Measurements from ENCODE around the gene SLC7A8. TPM values are rescaled to one million over a fixed set of nuclear protein-coding genes. Genes with fewer than 3 reads are reported as not detected.

SLC7A8 gene
- polyA plus RNA-seq, 1 donor (not counting 4 experiments of a cell fraction or from before 2014, with no cell fraction given): 29.1 TPM

DNA sequence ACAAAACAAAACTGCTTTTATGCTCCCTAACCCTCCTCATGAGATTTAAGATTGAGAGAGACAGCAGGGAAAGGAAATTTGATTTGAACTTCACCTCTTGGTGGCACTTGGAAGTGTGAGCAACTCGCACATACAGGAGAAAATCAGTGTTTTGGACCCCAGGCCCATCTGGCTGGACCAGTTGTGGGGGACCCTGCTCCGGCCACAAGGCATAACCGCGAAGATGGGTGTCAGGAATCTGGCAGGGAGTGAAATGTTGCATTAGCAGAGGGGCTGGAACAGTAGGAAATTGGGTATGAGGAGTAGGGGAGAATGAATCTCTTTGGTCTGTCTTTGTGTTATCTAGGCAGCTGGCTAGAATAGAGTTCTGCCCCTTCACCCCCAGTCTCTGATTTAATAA, 79.9 kb downstream of the SLC7A8 start:
- no peak for TF ChIP-seq EZH2 (IDR thresholded peaks at IDR 0.05; ENCODE audit: low read length)
- no peak for TF ChIP-seq CTCF (optimal IDR thresholded peaks at IDR 0.05 in 1 of 3, IDR thresholded peaks at IDR 0.05 in 1 of 3, conservative IDR thresholded peaks at IDR 0.05 in 1 of 3; ENCODE audit: extremely low read depth in 1 of 3, insufficient read depth in 2 of 3, low read length in 3 of 3)
- Histone ChIP-seq H3K9ac (ENCODE audit: control insufficient read depth, extremely low read depth, insufficient read depth, low read length) (no peak overlapping the region), H3K27ac (ENCODE audit: control insufficient read depth, insufficient read depth, low read length) (no peak overlapping the region), H2AFZ (ENCODE audit: control insufficient read depth, low read length) (no peak overlapping the region), H4K20me1 (ENCODE audit: control insufficient read depth, extremely low read depth, insufficient read depth, low read length) (no peaks in the 10 kb centered on the region), H3K79me2 (ENCODE audit: control insufficient read depth, insufficient read depth, low read length) (peaks cover 9% of the 10 kb centered on the region), H3K9me1 (ENCODE audit: control insufficient read depth, extremely low read depth, insufficient read depth, low read length) (no peaks in the 10 kb centered on the region), H3K4me3 (ENCODE audit: control insufficient read depth in 2 of 3, extremely low read depth in 1 of 3, insufficient read depth in 2 of 3, low read depth in 1 of 3, low read length in 3 of 3) (no peak overlapping the region), H3K36me3 (ENCODE audit: control insufficient read depth in 2 of 2, extremely low read depth in 1 of 2, insufficient read depth in 2 of 2, low read length in 2 of 2) (peaks cover 0 to 3% of the 10 kb centered on the region in 2 experiments), H3K4me1 (ENCODE audit: control insufficient read depth, extremely low read depth, insufficient read depth, low read length) (no peaks in the 10 kb centered on the region), H3K4me2 (ENCODE audit: control insufficient read depth, extremely low read depth, insufficient read depth, low read depth, low read length) (no peak overlapping the region), H3K9me3 (ENCODE audit: control insufficient read depth, low read depth, low read length) (no peaks in the 10 kb centered on the region), H3K27me3 (ENCODE audit: control insufficient read depth, extremely low read depth, insufficient read depth, low read length) (no peaks in the 10 kb centered on the region)
- no peak for FAIRE-seq
- dilution Hi-C loops (cut with MboI; ENCODE audit: extremely low pct_ligation_motif_present, low sequenced_read_pairs): no loop called here
- no peak for DNase-seq (ENCODE audit: low read depth, low spot score)

- Histone ChIP-seq H3K27me3 (ENCODE audit: control insufficient read depth, extremely low read depth, insufficient read depth, low read length) (no peaks in the 10 kb centered on the region), H3K4me2 (ENCODE audit: control insufficient read depth, extremely low read depth, insufficient read depth, low read depth, low read length) (no peak overlapping the region)
- dilution Hi-C loops (cut with MboI; ENCODE audit: extremely low pct_ligation_motif_present, low sequenced_read_pairs): no loop called here
Measured at GRCh38 chr14:23102801-23103200, 80.7 kb downstream of the SLC7A8 start.

More at GRCh38 chr14:23102801-23103200, 80.7 kb downstream of the SLC7A8 start:
- Histone ChIP-seq H3K9me3 (ENCODE audit: control insufficient read depth, low read depth, low read length) (no peaks in the 10 kb centered on the region), H3K4me1 (ENCODE audit: control insufficient read depth, extremely low read depth, insufficient read depth, low read length) (no peaks in the 10 kb centered on the region), H4K20me1 (ENCODE audit: control insufficient read depth, extremely low read depth, insufficient read depth, low read length) (peaks cover 3% of the 10 kb centered on the region), H3K27ac (ENCODE audit: control insufficient read depth, insufficient read depth, low read length) (no peak overlapping the region), H3K36me3 (ENCODE audit: control insufficient read depth in 2 of 2, extremely low read depth in 1 of 2, insufficient read depth in 2 of 2, low read length in 2 of 2) (peaks cover 5 to 6% of the 10 kb centered on the region in 2 experiments), H3K79me2 (ENCODE audit: control insufficient read depth, insufficient read depth, low read length) (peaks cover 17% of the 10 kb centered on the region), H2AFZ (ENCODE audit: control insufficient read depth, low read length) (no peak overlapping the region), H3K4me3 (ENCODE audit: control insufficient read depth in 2 of 3, extremely low read depth in 1 of 3, insufficient read depth in 2 of 3, low read depth in 1 of 3, low read length in 3 of 3) (no peak overlapping the region), H3K9me1 (ENCODE audit: control insufficient read depth, extremely low read depth, insufficient read depth, low read length) (peaks cover 3% of the 10 kb centered on the region), H3K9ac (ENCODE audit: control insufficient read depth, extremely low read depth, insufficient read depth, low read length) (no peak overlapping the region)
- no peak for DNase-seq (ENCODE audit: low read depth, low spot score)
- TF ChIP-seq EZH2 (IDR thresholded peaks at IDR 0.05; ENCODE audit: low read length) (no peak), CTCF (optimal IDR thresholded peaks at IDR 0.05 in 1 of 3, IDR thresholded peaks at IDR 0.05 in 1 of 3, conservative IDR thresholded peaks at IDR 0.05 in 1 of 3; ENCODE audit: extremely low read depth in 1 of 3, insufficient read depth in 2 of 3, low read length in 3 of 3) (no peak)
- no peak for FAIRE-seq

Measured in keratinocyte (primary cell).